GM21528 (cell line): ENCODE results near the gene SPON2.

Experiments used
- ATAC-seq: cut with Tn5 transposase; IDR thresholded peaks from one replicate; pipeline ENCODE4 v1.9.1; 2021; ENCODE audit warnings: mild to moderate bottlenecking, moderate library complexity; ENCODE audit not compliant: unreplicated experiment, low FRiP score

The SPON2 gene

GRCh38 chr4:1196421-1197183, 24.2 kb upstream of the SPON2 start:
- ATAC-seq, result no peak

GRCh38 chr4:1195891-1196401, 23.6 kb upstream of the SPON2 start:
- no peak for ATAC-seq

GRCh38 chr4:1195109-1195671, 22.8 kb upstream of the SPON2 start:
- ATAC-seq, result no peak

- ATAC-seq, result no peak
Observed at GRCh38 chr4:1194010-1194900, 21.9 kb upstream of the SPON2 start.

- ATAC-seq, result no peak
Observed at GRCh38 chr4:1193206-1194009, 21.0 kb upstream of the SPON2 start.

GRCh38 chr4:1192493-1193205, 20.3 kb upstream of the SPON2 start:
- no peak for ATAC-seq

- no peak for ATAC-seq
Observed at GRCh38 chr4:1192091-1192492, 19.7 kb upstream of the SPON2 start.

GRCh38 chr4:1191621-1192020, 19.2 kb upstream of the SPON2 start:
- no peak for ATAC-seq

- no peak for ATAC-seq
Observed at GRCh38 chr4:1187182-1187581, 14.8 kb upstream of the SPON2 start.

GRCh38 chr4:1183985-1184773, 11.8 kb upstream of the SPON2 start:
- ATAC-seq, result no peak

- ATAC-seq, result no peak
Observed at GRCh38 chr4:1182313-1182712, 9.9 kb upstream of the SPON2 start.

- ATAC-seq, result no peak
Observed at GRCh38 chr4:1180663-1181062, 8.3 kb upstream of the SPON2 start.

GRCh38 chr4:1179976-1180375, 7.6 kb upstream of the SPON2 start:
- ATAC-seq, result no peak

- ATAC-seq, result no peak
Observed at GRCh38 chr4:1179089-1179441, 6.7 kb upstream of the SPON2 start.

- ATAC-seq, result no peak
Observed at GRCh38 chr4:1178300-1179088, 6.1 kb upstream of the SPON2 start.

GRCh38 chr4:1177274-1178141, 5.1 kb upstream of the SPON2 start:
- no peak for ATAC-seq
